Measurements from ENCODE around the gene PARD6G.
A peak's percentile ranks its signal among the peaks of the same experiment; 100 is the strongest.

PARD6G gene

GRCh38 chr18:80197528-80197927 is 49.8 kb downstream of the PARD6G start:
- H3K4me3 ChIP-seq (ENCODE audit: low read depth, low read length), result no peak overlapping the region
- in situ Hi-C loops (cut with HindIII; ENCODE audit: low sequenced_read_pairs), result no loop called here
- no peak for TF ChIP-seq CTCF (IDR thresholded peaks at IDR 0.05; ENCODE audit: low read depth, low read length)
- DNase-seq (ENCODE audit: low read depth, low spot score), result no peak

- peak; percentile 72 for DNase-seq (ENCODE audit: low read depth, low spot score)
- H3K4me3 ChIP-seq (ENCODE audit: low read depth, low read length), result no peak overlapping the region
- in situ Hi-C loops (cut with HindIII; ENCODE audit: low sequenced_read_pairs), result no loop called here
- no peak for TF ChIP-seq CTCF (IDR thresholded peaks at IDR 0.05; ENCODE audit: low read depth, low read length)
Observed at GRCh38 chr18:80196528-80197320, 50.6 kb downstream of the PARD6G start.

GRCh38 chr18:80194874-80195570 is 52.3 kb downstream of the PARD6G start:
- no peak for TF ChIP-seq CTCF (IDR thresholded peaks at IDR 0.05; ENCODE audit: low read depth, low read length)
- no peak overlapping the region for H3K4me3 ChIP-seq (ENCODE audit: low read depth, low read length)
- no peak for DNase-seq (ENCODE audit: low read depth, low spot score)
- in situ Hi-C loops (cut with HindIII; ENCODE audit: low sequenced_read_pairs), result no loop called here

- in situ Hi-C loops (cut with HindIII; ENCODE audit: low sequenced_read_pairs), result no loop called here
Observed at GRCh38 chr18:80193701-80194100, 53.6 kb downstream of the PARD6G start.

GRCh38 chr18:80192653-80193385 is 54.5 kb downstream of the PARD6G start:
- TF ChIP-seq CTCF (IDR thresholded peaks at IDR 0.05; ENCODE audit: low read depth, low read length), result no peak
- in situ Hi-C loops (cut with HindIII; ENCODE audit: low sequenced_read_pairs), result no loop called here
- no peak for DNase-seq (ENCODE audit: low read depth, low spot score)
- no peak overlapping the region for H3K4me3 ChIP-seq (ENCODE audit: low read depth, low read length)

More at GRCh38 chr18:80193701-80194100, 53.6 kb downstream of the PARD6G start:
- TF ChIP-seq CTCF (IDR thresholded peaks at IDR 0.05; ENCODE audit: low read depth, low read length), result no peak
- no peak overlapping the region for H3K4me3 ChIP-seq (ENCODE audit: low read depth, low read length)
- no peak for DNase-seq (ENCODE audit: low read depth, low spot score)

GRCh38 chr18:80191907-80192652 is 55.2 kb downstream of the PARD6G start:
- in situ Hi-C loops (cut with HindIII; ENCODE audit: low sequenced_read_pairs), result no loop called here
- H3K4me3 ChIP-seq (ENCODE audit: low read depth, low read length), result no peak overlapping the region
- no peak for DNase-seq (ENCODE audit: low read depth, low spot score)
- TF ChIP-seq CTCF (IDR thresholded peaks at IDR 0.05; ENCODE audit: low read depth, low read length), result no peak
